Gastrocnemius medialis (tissue), 4 donors: ENCODE data around the gene ELP2.

Experiments
- CTCF ChIP-seq, 5 experiments: fragments of 450-650 bp in 3 of 5; fragments of 200-600 bp in 2 of 5; sonication (generic) in 2 of 5; IDR thresholded peaks in 4 of 5; conservative IDR thresholded peaks in 1 of 5; 1 replicate in 4 of 5; 2 replicates in 1 of 5; pipeline ENCODE4 v1.5.1; 2016 to 2019; ENCODE audit warnings: antibody characterized with exemption in 5 of 5, mild to moderate bottlenecking in 3 of 5, moderate library complexity in 3 of 5
- POLR2A ChIP-seq, 2 donors: fragments of 450-650 bp; IDR thresholded peaks; one replicate each; pipeline ENCODE4 v1.6.1; 2017; ENCODE audit warnings: antibody characterized with exemption in 2 of 2, mild to moderate bottlenecking in 2 of 2, moderate library complexity in 2 of 2

- TF ChIP-seq CTCF (IDR thresholded peaks at IDR 0.05 in 4 of 5, conservative IDR thresholded peaks at IDR 0.05 in 1 of 5) = no peak
- TF ChIP-seq POLR2A (IDR thresholded peaks at IDR 0.05) = no peak
Observed at GRCh38 chr18:36120297-36120696, 9.4 kb upstream of the ELP2 start.
